Mammary epithelial cell (primary cell): Measurements from ENCODE around the gene PEBP1.

Experiments
- EZH2 ChIP-seq: IDR thresholded peaks from 2 replicates; pipeline ENCODE4 v1.6.1; 2012; ENCODE audit warnings: low read length, inconsistent platforms, borderline replicate concordance
- TF ChIP-seq, protein P1 (sequence below), 2 donors: IDR thresholded peaks in 1 of 2; conservative IDR thresholded peaks in 1 of 2; 2 replicates each; pipeline ENCODE4 v1.5.1; 2011 to 2012; ENCODE audit warnings: inconsistent platforms in 2 of 2, low read length in 2 of 2, mild to moderate bottlenecking in 2 of 2, control low read depth in 1 of 2, low read depth in 1 of 2; ENCODE audit not compliant: insufficient read depth in 1 of 2; ENCODE audit errors: extremely low read depth in 1 of 2

DNA sequence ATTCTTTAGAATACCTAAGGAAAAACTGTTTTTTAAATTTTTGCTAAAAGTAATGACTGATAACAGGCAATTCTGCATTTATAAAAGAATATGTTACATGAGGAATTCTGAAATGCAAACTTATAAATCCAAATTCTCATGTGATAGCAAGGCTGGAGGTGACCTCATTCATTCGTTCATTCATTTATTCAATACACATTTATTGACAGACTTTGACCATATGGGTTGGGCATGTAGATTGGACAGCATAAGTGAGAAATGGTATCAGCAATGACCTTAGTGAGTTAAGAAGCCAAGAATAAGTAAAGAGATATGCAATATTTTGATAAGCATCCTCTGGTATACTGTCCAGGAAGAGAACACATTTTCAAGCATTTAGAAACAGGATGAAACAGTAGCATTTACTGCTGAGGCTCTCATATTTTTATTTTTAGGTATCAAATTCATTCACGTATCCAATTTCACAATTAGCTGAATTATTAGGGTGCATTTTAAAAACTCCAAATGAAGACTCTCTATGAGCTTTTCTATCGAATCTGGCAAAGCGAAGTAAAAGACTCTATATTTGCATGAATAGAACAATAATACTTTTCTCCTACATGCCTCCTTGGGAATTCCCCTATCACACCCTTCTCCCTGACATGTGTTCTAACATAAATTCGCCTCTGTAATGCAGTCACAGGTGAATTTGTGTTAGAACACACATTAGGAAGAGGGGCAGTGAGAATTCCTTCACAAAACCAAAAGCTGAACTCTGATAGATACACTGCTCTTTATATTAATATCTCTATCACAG, 49.9 kb downstream of the PEBP1 start:
- TF ChIP-seq EZH2 = no peak
- TF ChIP-seq, protein P1, sequence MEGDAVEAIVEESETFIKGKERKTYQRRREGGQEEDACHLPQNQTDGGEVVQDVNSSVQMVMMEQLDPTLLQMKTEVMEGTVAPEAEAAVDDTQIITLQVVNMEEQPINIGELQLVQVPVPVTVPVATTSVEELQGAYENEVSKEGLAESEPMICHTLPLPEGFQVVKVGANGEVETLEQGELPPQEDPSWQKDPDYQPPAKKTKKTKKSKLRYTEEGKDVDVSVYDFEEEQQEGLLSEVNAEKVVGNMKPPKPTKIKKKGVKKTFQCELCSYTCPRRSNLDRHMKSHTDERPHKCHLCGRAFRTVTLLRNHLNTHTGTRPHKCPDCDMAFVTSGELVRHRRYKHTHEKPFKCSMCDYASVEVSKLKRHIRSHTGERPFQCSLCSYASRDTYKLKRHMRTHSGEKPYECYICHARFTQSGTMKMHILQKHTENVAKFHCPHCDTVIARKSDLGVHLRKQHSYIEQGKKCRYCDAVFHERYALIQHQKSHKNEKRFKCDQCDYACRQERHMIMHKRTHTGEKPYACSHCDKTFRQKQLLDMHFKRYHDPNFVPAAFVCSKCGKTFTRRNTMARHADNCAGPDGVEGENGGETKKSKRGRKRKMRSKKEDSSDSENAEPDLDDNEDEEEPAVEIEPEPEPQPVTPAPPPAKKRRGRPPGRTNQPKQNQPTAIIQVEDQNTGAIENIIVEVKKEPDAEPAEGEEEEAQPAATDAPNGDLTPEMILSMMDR (conservative IDR thresholded peaks at IDR 0.05 in 1 of 2, IDR thresholded peaks at IDR 0.05 in 1 of 2; ENCODE audit: extremely low read depth in 1 of 2, insufficient read depth in 1 of 2, low read depth in 1 of 2, low read length in 2 of 2) = no peak
